HG03469 (cell line): ENCODE measurements around the gene KCNMB3.
A peak's percentile ranks its signal among the peaks of the same experiment; 100 is the strongest.

Experiments used
- ATAC-seq: cut with Tn5 transposase; IDR thresholded peaks from one replicate; pipeline ENCODE4 v1.9.1; 2021; ENCODE audit warnings: mild to moderate bottlenecking, moderate library complexity, moderate number of reproducible peaks; ENCODE audit not compliant: unreplicated experiment

Gene KCNMB3

DNA sequence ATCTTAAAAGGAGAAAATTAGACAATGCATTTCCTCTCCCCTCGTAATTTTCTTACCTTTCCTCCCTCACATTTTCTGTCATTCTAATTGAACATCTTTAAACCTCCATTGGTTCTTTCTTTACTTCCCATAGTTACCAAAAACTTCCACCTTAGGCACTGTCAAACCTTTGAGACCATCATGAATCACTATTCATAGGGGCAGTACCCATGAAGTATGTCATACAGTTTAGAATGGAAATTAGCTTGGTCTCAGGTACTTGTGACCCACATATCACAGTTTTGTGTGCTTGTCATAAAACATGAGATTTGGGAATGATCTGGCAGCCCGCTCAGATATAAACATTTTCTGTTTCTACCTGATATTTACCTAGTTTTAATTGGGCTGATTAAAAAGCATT, 50.1 kb downstream of the KCNMB3 start:
- no peak for ATAC-seq

DNA sequence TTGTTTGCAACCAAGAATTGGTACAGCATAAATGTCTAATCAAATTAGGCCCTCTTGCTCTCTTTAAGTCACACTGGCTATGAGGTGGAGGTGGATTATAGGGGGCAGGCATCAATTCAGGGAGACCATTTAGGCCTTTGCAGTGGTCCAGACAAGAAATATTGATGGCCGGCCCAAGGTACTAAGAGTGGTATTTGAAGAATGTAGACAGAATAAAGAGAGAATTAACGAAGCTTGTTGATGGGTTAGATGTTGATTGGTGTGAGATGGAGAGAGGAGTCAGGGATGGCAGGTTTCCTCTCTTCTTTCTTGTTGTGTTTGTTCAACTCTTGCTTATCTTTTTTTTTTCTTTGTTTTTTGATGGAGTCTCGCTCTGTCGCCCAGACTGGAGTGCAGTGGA, 54.2 kb downstream of the KCNMB3 start:
- no peak for ATAC-seq

DNA sequence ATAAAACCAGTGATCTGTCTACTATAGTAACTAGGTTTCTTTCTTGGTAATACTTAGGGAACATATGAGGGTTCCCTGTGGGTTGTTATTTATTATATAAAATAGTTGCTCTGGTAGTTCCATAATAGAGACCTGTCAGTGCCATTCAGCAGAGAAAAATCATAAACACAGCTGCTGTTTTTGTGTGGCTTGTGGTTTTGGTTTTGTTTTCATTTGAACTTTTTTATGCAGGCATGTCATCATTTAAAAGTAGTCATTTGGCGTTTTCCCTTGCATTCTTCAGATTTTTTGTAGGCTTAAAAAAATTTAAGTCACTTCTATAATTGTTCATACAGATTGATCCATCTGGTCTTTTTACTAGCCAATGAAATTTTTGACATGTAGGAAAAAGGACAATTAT, 54.8 kb downstream of the KCNMB3 start:
- ATAC-seq: peak; percentile 80

DNA sequence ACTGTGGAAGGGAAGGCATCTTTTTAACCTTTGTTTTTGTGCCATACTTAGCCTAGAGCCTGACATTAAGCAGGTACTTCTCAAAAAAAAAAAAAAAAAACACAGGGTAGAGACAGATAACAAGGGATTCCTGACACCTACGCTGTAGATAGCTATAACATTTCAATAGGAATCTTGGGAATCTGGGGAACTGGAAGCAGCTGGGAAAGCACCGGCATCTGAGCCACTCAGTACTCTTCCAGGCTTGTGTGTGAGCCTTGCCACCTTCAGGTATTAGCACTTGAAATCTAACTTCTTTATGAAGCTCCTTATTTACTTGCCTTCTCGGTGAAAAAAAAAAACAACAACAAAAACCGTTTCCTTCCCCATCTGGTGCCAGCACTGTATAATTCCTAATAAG, 56.0 kb downstream of the KCNMB3 start:
- ATAC-seq: no peak
